ENCODE measurements around the gene CFAP43.
"Not testable (repeated sequence)": the region's sequence is repeated elsewhere in the genome, so short reads cannot be mapped to it uniquely, and the experiment has no call there.

CFAP43 gene

GRCh38 chr10:104257235-104257634, 25.1 kb upstream of the CFAP43 start:
- DNase-seq = no peak

GRCh38 chr10:104256335-104256961, 24.3 kb upstream of the CFAP43 start:
- DNase-seq = no peak

GRCh38 chr10:104255311-104255981, 23.3 kb upstream of the CFAP43 start:
- DNase-seq = no peak

- peak; percentile 36 for DNase-seq
Measured at GRCh38 chr10:104254493-104255310, 22.5 kb upstream of the CFAP43 start, which contains the start of gene GSTO1. Gene GSTO1 (plus strand): TSS chr10:104254892. CDS start chr10:104254929, 37 bp downstream.

GRCh38 chr10:104253606-104254410, 21.6 kb upstream of the CFAP43 start:
- no peak for DNase-seq

GRCh38 chr10:104253106-104253505, 20.9 kb upstream of the CFAP43 start:
- DNase-seq = no peak

GRCh38 chr10:104252368-104252767, 20.2 kb upstream of the CFAP43 start:
- DNase-seq = no peak

- DNase-seq = no peak
Measured at GRCh38 chr10:104251443-104251842, 19.3 kb upstream of the CFAP43 start.

- DNase-seq = no peak
Measured at GRCh38 chr10:104250371-104250770, 18.2 kb upstream of the CFAP43 start.

- DNase-seq = not testable (repeated sequence)
Measured at GRCh38 chr10:104248931-104249330, 16.8 kb upstream of the CFAP43 start.

- no peak for DNase-seq
Measured at GRCh38 chr10:104247513-104248146, 15.5 kb upstream of the CFAP43 start.

- DNase-seq = no peak
Measured at GRCh38 chr10:104246976-104247375, 14.8 kb upstream of the CFAP43 start.

- DNase-seq = no peak
Measured at GRCh38 chr10:104245066-104245632, 13.0 kb upstream of the CFAP43 start.

- DNase-seq = no peak
Measured at GRCh38 chr10:104243512-104243911, 11.3 kb upstream of the CFAP43 start.

GRCh38 chr10:104243009-104243408, 10.8 kb upstream of the CFAP43 start:
- DNase-seq = not testable (repeated sequence)

GRCh38 chr10:104242545-104242944, 10.4 kb upstream of the CFAP43 start:
- no peak for DNase-seq

GRCh38 chr10:104240078-104240477, 7.9 kb upstream of the CFAP43 start:
- DNase-seq = no peak

GRCh38 chr10:104235801-104236200, 3.6 kb upstream of the CFAP43 start:
- DNase-seq = no peak

- DNase-seq = no peak
Measured at GRCh38 chr10:104234934-104235333, 2.8 kb upstream of the CFAP43 start.

- no peak for DNase-seq
Measured at GRCh38 chr10:104233817-104234216, 1.7 kb upstream of the CFAP43 start.

GRCh38 chr10:104232613-104233102, 494 bp upstream of the CFAP43 start:
- no peak for DNase-seq

- no peak for DNase-seq
Measured at GRCh38 chr10:104230490-104230889, 1.7 kb downstream of the CFAP43 start.

Data from activated gamma-delta T cell (primary cell).